ENCODE results near the gene HINT3.
"Not testable (repeated sequence)": the region's sequence is repeated elsewhere in the genome, so short reads cannot be mapped to it uniquely, and the experiment has no call there.

The HINT3 gene

DNA sequence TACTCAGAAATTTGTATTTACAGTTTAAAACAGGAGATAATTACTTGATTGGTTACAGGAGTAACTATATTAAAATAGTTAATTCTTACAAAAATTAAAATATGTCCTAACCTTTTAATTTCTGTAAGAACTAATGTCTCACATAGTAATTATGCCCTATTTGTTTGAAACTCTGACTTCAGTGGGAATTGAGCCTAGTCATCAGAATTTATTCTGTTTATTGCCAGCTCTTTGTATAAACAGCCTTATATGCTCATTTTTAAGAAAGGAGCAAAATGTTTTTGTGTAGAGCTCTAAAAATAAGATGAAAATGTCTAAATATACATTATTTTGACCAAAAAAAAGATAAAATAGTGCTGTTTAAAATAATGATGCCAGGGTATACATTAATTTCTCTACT lies 51.2 kb downstream of the HINT3 start:
- no peak for DNase-seq

DNA sequence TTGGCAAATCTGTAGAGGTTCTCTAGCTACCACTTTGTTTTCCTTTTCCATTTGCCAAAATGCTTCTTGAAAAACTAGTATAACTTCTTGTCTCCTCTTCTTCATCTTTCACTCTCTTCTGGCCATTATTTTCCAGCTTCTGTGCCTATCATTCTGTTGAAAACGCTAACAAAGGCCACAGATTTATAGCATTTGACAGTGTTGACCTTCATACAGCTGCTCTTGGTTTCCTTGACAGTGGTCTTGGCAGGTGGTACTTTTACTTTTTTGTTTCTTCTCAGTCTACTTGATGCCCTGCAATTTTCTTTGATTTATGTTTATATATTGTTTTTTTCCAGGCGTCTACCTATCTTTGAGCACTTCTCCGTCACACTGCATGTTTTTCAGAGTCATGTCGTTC lies 53.5 kb downstream of the HINT3 start:
- no peak for DNase-seq

DNA sequence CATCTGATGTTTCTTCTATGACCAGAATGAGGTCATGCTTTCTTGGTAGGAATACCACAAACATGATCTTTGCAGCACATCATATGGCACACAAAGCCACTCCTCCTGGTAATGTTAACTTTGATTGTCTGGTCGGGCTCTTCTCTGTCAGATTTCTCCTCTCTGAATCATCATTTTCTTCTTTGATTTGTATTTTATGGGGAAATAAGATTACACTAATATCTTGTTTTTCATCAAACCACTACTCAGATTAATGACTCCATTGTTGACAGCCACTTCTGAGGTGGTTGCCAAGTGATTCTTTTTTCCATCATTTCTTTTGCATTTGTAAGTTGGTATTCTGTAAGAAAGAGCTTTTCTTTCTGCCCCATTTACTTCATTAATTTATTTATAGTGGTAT lies 59.3 kb downstream of the HINT3 start:
- DNase-seq: no peak

DNA sequence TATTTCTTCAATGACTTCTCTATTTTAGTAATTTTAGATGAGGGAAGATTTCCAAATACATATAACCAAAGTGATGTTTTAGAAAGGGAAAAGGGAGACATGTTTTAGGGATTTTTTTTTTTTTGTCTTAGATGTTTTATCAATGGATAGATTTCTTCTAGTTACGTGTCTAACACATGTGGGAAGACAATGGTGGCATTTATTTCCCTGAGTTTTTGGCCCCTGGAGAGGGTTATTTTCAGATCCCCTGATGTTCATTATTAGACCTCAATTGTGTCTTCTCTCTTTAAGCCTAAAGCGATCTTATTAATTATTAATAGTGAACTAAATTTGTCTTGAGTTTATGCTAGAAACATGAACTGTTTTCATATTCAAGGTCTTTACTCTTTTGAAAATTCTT lies 60.0 kb downstream of the HINT3 start:
- DNase-seq: no peak

DNA sequence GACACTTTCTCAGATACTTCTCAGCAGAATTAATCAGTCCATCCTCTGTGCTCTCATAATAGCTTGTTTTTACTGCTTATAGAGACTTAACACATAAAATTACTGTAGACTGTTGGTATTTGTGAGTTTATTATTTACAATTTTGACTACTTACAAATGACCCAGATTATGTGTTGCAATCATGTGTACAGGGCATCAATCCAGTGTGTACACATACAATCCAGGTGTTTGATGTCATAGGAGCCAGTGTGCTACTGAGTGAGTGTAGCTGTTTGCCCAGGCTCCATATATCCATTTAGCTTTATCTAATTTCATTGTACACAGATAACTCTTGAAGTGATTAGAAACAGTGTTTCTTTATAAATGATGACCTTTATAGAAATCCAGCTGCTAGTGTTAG lies 61.1 kb downstream of the HINT3 start:
- no peak for DNase-seq

DNA sequence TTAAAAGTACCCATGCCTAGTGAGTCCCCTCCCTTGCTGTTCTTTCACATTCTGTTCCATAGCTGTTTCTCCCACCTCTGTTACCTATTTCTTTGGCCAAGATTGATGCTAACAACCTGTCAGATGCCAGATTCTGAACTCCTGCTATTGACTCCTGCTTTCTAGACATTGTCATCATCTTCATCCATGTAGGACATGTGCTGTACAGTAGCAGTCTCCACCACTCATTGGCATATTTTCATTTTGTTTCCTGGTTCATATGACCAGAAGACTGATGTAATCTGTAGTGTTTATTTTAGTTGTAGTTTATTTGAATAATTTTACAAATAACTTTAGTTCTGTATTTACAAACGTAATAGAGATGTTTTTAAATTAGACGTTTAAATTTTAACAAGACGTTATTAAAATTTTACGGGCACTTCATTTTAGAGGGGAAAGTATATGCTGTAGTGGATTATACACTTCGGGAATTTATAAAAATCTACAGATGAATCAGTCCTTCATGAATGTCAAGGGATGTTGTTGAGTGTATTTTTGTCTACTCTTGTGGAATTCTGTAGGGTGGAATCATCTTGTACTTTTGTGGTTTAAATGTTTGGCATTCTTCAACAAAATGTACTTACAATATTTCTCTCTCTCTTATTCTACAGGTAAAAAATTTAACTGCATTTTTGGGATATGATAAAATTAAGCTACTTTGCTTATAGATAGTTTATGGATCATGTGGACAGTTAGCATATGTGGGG lies 63.9 kb downstream of the HINT3 start:
- DNase-seq: no peak

DNA sequence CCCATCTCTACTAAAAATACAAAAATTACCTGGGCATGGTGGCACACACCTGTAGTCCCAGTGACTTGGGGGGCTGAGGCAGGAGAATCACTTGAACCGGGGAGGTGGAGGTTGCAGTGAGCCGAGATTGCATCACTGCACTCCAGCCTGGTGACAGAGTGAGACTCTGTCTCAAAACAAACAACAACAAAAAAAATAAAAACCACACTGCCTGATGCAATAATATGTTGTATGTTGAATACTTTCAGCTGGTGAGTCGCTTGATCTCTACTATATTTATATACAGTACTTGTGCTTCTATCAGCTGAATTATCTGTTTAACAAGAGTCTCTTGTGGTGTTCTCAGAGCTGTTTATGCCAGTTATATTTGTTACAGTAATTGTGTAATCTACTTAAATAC lies 66.9 kb downstream of the HINT3 start:
- not testable (repeated sequence) for DNase-seq

DNA sequence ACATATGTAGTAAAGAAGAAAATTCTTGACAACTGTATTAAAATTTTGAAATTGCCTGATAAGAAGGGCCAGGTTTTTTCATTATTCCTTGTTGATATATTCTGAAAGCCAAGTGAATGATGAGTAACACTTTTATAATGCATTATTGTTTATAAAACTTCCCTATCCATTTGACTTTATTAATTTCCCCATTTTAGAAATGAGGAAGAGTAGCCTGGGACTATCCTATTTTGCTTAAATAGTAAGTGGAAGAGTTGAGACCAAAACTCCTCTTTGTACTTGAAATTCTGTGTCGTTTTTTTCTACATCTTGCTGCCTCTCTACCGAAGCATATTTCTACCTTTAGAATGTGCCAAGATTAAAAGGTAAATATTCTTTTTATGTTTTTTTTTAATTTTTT lies 69.4 kb downstream of the HINT3 start:
- DNase-seq: no peak

DNA sequence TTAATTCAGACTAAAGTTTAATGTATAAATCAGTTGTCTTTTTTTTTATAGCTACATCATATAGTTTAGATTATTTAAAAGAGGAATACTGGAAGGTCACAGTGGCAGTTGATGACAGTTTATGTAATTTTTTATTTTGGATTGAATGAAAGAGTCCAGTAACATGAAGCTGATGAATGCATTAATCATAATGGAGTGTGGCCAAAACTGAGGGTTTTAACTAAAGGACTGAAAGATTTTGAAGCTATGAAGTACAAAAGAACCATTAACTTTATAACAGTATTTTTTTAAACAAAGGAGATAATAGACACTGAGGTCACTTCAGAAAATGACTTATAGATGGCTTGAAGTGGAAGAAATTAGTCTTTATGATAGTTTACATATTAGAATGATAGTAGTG lies 71.0 kb downstream of the HINT3 start:
- no peak for DNase-seq

Data from NCI-H524 (cell line).